IPS-18c (cell line): ENCODE measurements around the gene KAZN.

Experiments
- H3K4me3 ChIP-seq: 2 replicates; pipeline ENCODE4 v1.7.0; 2013; ENCODE audit warnings: low read depth, mild to moderate bottlenecking, low read length, moderate library complexity; ENCODE audit not compliant: insufficient read depth
- H3K9me3 ChIP-seq: one replicate; pipeline ENCODE4 v1.6.1; 2013; ENCODE audit warnings: mild to moderate bottlenecking, low read length, moderate library complexity; ENCODE audit not compliant: control insufficient read depth, insufficient read depth

KAZN gene

GRCh38 chr1:14707531-14708445 is 109.3 kb downstream of the KAZN start:
- H3K4me3 ChIP-seq: no peak overlapping the region

GRCh38 chr1:14710331-14710730 is 111.8 kb downstream of the KAZN start:
- H3K4me3 ChIP-seq: no peak overlapping the region

More at GRCh38 chr1:14707531-14708445, 109.3 kb downstream of the KAZN start:
- peaks cover 10% of the 10 kb centered on the region for H3K9me3 ChIP-seq

GRCh38 chr1:14712136-14712535 is 113.7 kb downstream of the KAZN start:
- H3K4me3 ChIP-seq: no peak overlapping the region
- H3K9me3 ChIP-seq: peaks cover 2% of the 10 kb centered on the region

More at GRCh38 chr1:14710331-14710730, 111.8 kb downstream of the KAZN start:
- H3K9me3 ChIP-seq: peaks cover 4% of the 10 kb centered on the region

GRCh38 chr1:14713077-14713476 is 114.6 kb downstream of the KAZN start:
- Histone ChIP-seq H3K9me3 (peaks cover 2% of the 10 kb centered on the region), H3K4me3 (no peak overlapping the region)

GRCh38 chr1:14715266-14715665 is 116.8 kb downstream of the KAZN start:
- Histone ChIP-seq H3K9me3 (peaks cover 2% of the 10 kb centered on the region), H3K4me3 (no peak overlapping the region)

GRCh38 chr1:14715802-14716201 is 117.3 kb downstream of the KAZN start:
- no peak overlapping the region for H3K4me3 ChIP-seq
- peaks cover 2% of the 10 kb centered on the region for H3K9me3 ChIP-seq

- no peak overlapping the region for H3K4me3 ChIP-seq
- peaks cover 2% of the 10 kb centered on the region for H3K9me3 ChIP-seq
Measured at GRCh38 chr1:14716474-14716873, 118.0 kb downstream of the KAZN start.

- Histone ChIP-seq H3K9me3 (peaks cover 2% of the 10 kb centered on the region), H3K4me3 (no peak overlapping the region)
Measured at GRCh38 chr1:14718476-14718875, 120.0 kb downstream of the KAZN start.

- Histone ChIP-seq H3K4me3 (no peak overlapping the region), H3K9me3 (no peaks in the 10 kb centered on the region)
Measured at GRCh38 chr1:14723401-14723800, 124.9 kb downstream of the KAZN start.

- no peak overlapping the region for H3K4me3 ChIP-seq
- H3K9me3 ChIP-seq: no peaks in the 10 kb centered on the region
Measured at GRCh38 chr1:14724246-14724645, 125.8 kb downstream of the KAZN start.

GRCh38 chr1:14724678-14725077 is 126.2 kb downstream of the KAZN start:
- H3K4me3 ChIP-seq: no peak overlapping the region

GRCh38 chr1:14725238-14725637 is 126.8 kb downstream of the KAZN start:
- Histone ChIP-seq H3K4me3 (no peak overlapping the region), H3K9me3 (no peaks in the 10 kb centered on the region)

More at GRCh38 chr1:14724678-14725077, 126.2 kb downstream of the KAZN start:
- no peaks in the 10 kb centered on the region for H3K9me3 ChIP-seq

- Histone ChIP-seq H3K9me3 (no peaks in the 10 kb centered on the region), H3K4me3 (no peak overlapping the region)
Measured at GRCh38 chr1:14725695-14726094, 127.2 kb downstream of the KAZN start.

- H3K9me3 ChIP-seq: no peaks in the 10 kb centered on the region
- H3K4me3 ChIP-seq: no peak overlapping the region
Measured at GRCh38 chr1:14726606-14727005, 128.1 kb downstream of the KAZN start.

- Histone ChIP-seq H3K9me3 (no peaks in the 10 kb centered on the region), H3K4me3 (no peak overlapping the region)
Measured at GRCh38 chr1:14728516-14728915, 130.0 kb downstream of the KAZN start.

GRCh38 chr1:14732728-14733047 is 134.2 kb downstream of the KAZN start:
- no peak overlapping the region for H3K4me3 ChIP-seq

GRCh38 chr1:14733048-14733778 is 134.7 kb downstream of the KAZN start:
- Histone ChIP-seq H3K4me3 (peak overlapping the region; percentile 1; the same call in 1 of the 2 replicates), H3K9me3 (peaks cover 3% of the 10 kb centered on the region)

More at GRCh38 chr1:14732728-14733047, 134.2 kb downstream of the KAZN start:
- peaks cover 3% of the 10 kb centered on the region for H3K9me3 ChIP-seq

GRCh38 chr1:14733779-14734140 is 135.3 kb downstream of the KAZN start:
- peak overlapping the region; percentile 1; the same call in 1 of the 2 replicates for H3K4me3 ChIP-seq
- H3K9me3 ChIP-seq: peaks cover 3% of the 10 kb centered on the region
